Neutrophil (primary cell): ENCODE measurements around the gene BEST3.
"Not testable (repeated sequence)": the region's sequence is repeated elsewhere in the genome, so short reads cannot be mapped to it uniquely, and the experiment has no call there.

Source experiments
- H3K27ac ChIP-seq: fragments of 200-600 bp; sonication (generic); 2 replicates; pipeline ENCODE4 v1.5.1; 2016; ENCODE audit warnings: mild to moderate bottlenecking, moderate library complexity
- H3K27me3 ChIP-seq: fragments of 200-600 bp; sonication (generic); 2 replicates; pipeline ENCODE4 v1.6.0; 2016; ENCODE audit warnings: mild to moderate bottlenecking
- H3K36me3 ChIP-seq: fragments of 200-600 bp; sonication (generic); 2 replicates; pipeline ENCODE4 v1.5.1; 2017
- H3K4me1 ChIP-seq, 2 experiments: fragments of 200-600 bp in 1 of 2; sonication (generic) in 1 of 2; 1 replicate in 1 of 2; 2 replicates in 1 of 2; pipeline versions ENCODE4 v1.5.1 to v1.6.1; 2013 to 2016; ENCODE audit warnings: low read depth in 1 of 2, low read length in 1 of 2, mild to moderate bottlenecking in 1 of 2, moderate library complexity in 1 of 2; ENCODE audit not compliant: control insufficient read depth in 1 of 2, insufficient read depth in 1 of 2
- H3K4me3 ChIP-seq, 2 experiments: fragments of 200-600 bp in 1 of 2; sonication (generic) in 1 of 2; 1 replicate in 1 of 2; 2 replicates in 1 of 2; pipeline ENCODE4 v1.5.1; 2013 to 2016; ENCODE audit warnings: low read depth in 1 of 2, low read length in 1 of 2, mild to moderate bottlenecking in 1 of 2, moderate library complexity in 1 of 2
- H3K9me3 ChIP-seq: fragments of 200-600 bp; sonication (generic); 2 replicates; pipeline ENCODE4 v1.5.1; 2016
- TF ChIP-seq, protein P1 (sequence below): fragments of 200-600 bp; sonication (generic); IDR thresholded peaks from 2 replicates; pipeline ENCODE4 v1.5.1; 2016; ENCODE audit warnings: antibody characterized with exemption

BEST3 gene

GRCh38 chr12:69610126-69610525, 89.0 kb downstream of the BEST3 start:
- H3K27ac ChIP-seq, result no peak overlapping the region
- TF ChIP-seq, protein P1, sequence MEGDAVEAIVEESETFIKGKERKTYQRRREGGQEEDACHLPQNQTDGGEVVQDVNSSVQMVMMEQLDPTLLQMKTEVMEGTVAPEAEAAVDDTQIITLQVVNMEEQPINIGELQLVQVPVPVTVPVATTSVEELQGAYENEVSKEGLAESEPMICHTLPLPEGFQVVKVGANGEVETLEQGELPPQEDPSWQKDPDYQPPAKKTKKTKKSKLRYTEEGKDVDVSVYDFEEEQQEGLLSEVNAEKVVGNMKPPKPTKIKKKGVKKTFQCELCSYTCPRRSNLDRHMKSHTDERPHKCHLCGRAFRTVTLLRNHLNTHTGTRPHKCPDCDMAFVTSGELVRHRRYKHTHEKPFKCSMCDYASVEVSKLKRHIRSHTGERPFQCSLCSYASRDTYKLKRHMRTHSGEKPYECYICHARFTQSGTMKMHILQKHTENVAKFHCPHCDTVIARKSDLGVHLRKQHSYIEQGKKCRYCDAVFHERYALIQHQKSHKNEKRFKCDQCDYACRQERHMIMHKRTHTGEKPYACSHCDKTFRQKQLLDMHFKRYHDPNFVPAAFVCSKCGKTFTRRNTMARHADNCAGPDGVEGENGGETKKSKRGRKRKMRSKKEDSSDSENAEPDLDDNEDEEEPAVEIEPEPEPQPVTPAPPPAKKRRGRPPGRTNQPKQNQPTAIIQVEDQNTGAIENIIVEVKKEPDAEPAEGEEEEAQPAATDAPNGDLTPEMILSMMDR, result no peak

GRCh38 chr12:69608114-69608513, 91.0 kb downstream of the BEST3 start:
- TF ChIP-seq, protein P1, result no peak
- Histone ChIP-seq H3K9me3 (no peaks in the 10 kb centered on the region), H3K4me1 (peaks cover 0 to 4% of the 10 kb centered on the region in 2 experiments), H3K36me3 (no peaks in the 10 kb centered on the region), H3K27ac (no peak overlapping the region), H3K4me3 (no peak overlapping the region), H3K27me3 (no peaks in the 10 kb centered on the region)

More at GRCh38 chr12:69610126-69610525, 89.0 kb downstream of the BEST3 start:
- Histone ChIP-seq H3K36me3 (no peaks in the 10 kb centered on the region), H3K4me1 (peaks cover 0 to 4% of the 10 kb centered on the region in 2 experiments), H3K9me3 (no peaks in the 10 kb centered on the region), H3K4me3 (no peak overlapping the region), H3K27me3 (no peaks in the 10 kb centered on the region)

GRCh38 chr12:69604275-69604674, 94.8 kb downstream of the BEST3 start:
- H3K27ac ChIP-seq, H3K4me1 ChIP-seq, H3K9me3 ChIP-seq, H3K27me3 ChIP-seq, H3K4me3 ChIP-seq: not testable (repeated sequence)
- H3K36me3 ChIP-seq, result peaks cover 24% of the 10 kb centered on the region
